Loucy (cell line): ENCODE data around the gene CENPX.

Experiments
- H2AFZ ChIP-seq: fragments of 200-600 bp; sonication (generic); 2 replicates; pipeline ENCODE4 v1.6.0; 2016; ENCODE audit warnings: antibody characterized with exemption, mild to moderate bottlenecking, low read length, moderate library complexity
- H3F3A ChIP-seq: fragments of 200-600 bp; 2 replicates; pipeline ENCODE4 v1.6.0; 2016; ENCODE audit warnings: antibody characterized with exemption, low read depth, mild to moderate bottlenecking
- H3K27me3 ChIP-seq: fragments of 200-600 bp; sonication (generic); 2 replicates; pipeline ENCODE4 v1.6.1; 2014; ENCODE audit warnings: low read length, mild to moderate bottlenecking; ENCODE audit not compliant: insufficient read depth, poor library complexity, severe bottlenecking
- H3K36me3 ChIP-seq: fragments of 200-600 bp; sonication (generic); 2 replicates; pipeline ENCODE4 v1.6.1; 2016; ENCODE audit warnings: low read length; ENCODE audit not compliant: insufficient read depth
- H3K4me1 ChIP-seq: fragments of 200-600 bp; sonication (generic); 2 replicates; pipeline ENCODE4 v1.5.1; 2014; ENCODE audit warnings: low read length, mild to moderate bottlenecking; ENCODE audit not compliant: insufficient read depth, poor library complexity, severe bottlenecking
- H3K4me2 ChIP-seq: fragments of 200-600 bp; sonication (generic); 2 replicates; pipeline ENCODE4 v1.6.0; 2014; ENCODE audit warnings: antibody characterized with exemption, low read length, low read depth, mild to moderate bottlenecking; ENCODE audit not compliant: poor library complexity, severe bottlenecking
- H3K4me3 ChIP-seq: fragments of 200-600 bp; sonication (generic); 2 replicates; pipeline ENCODE4 v1.5.1; 2014; ENCODE audit warnings: low read length, mild to moderate bottlenecking, mixed read lengths; ENCODE audit not compliant: poor library complexity, severe bottlenecking
- H3K79me2 ChIP-seq: fragments of 200-600 bp; sonication (generic); 2 replicates; pipeline ENCODE4 v1.6.1; 2014; ENCODE audit warnings: low read length; ENCODE audit not compliant: insufficient read depth
- H3K9ac ChIP-seq: fragments of 200-600 bp; sonication (generic); 2 replicates; pipeline ENCODE4 v1.6.0; 2014; ENCODE audit warnings: mild to moderate bottlenecking, low read depth, low read length, moderate library complexity; ENCODE audit not compliant: poor library complexity, severe bottlenecking
- H3K9me2 ChIP-seq: fragments of 200-600 bp; sonication (generic); replicated peaks from 2 replicates; pipeline ENCODE4 v1.6.1; 2016; ENCODE audit warnings: low read depth, low read length, mixed read lengths
- H3K9me3 ChIP-seq: fragments of 200-600 bp; sonication (generic); 2 replicates; pipeline ENCODE4 v1.6.1; 2014; ENCODE audit warnings: mild to moderate bottlenecking, antibody characterized with exemption, low read length, low read depth; ENCODE audit not compliant: insufficient read depth
- H4K20me1 ChIP-seq: fragments of 200-600 bp; sonication (generic); 2 replicates; pipeline ENCODE4 v1.6.0; 2014; ENCODE audit warnings: antibody characterized with exemption, low read length, mild to moderate bottlenecking; ENCODE audit not compliant: insufficient read depth, poor library complexity, severe bottlenecking
- EZH2phosphoT487 ChIP-seq: fragments of 200-600 bp; IDR thresholded peaks from 2 replicates; pipeline ENCODE4 v1.6.1; 2018; ENCODE audit warnings: antibody characterized with exemption, mild to moderate bottlenecking, moderate library complexity, borderline replicate concordance
- TF ChIP-seq, protein P1 (sequence below): fragments of 200-600 bp; sonication (generic); conservative IDR thresholded peaks from 2 replicates; pipeline ENCODE4 v1.5.1; 2014; ENCODE audit warnings: mild to moderate bottlenecking, antibody characterized with exemption, low read length

Gene CENPX

DNA sequence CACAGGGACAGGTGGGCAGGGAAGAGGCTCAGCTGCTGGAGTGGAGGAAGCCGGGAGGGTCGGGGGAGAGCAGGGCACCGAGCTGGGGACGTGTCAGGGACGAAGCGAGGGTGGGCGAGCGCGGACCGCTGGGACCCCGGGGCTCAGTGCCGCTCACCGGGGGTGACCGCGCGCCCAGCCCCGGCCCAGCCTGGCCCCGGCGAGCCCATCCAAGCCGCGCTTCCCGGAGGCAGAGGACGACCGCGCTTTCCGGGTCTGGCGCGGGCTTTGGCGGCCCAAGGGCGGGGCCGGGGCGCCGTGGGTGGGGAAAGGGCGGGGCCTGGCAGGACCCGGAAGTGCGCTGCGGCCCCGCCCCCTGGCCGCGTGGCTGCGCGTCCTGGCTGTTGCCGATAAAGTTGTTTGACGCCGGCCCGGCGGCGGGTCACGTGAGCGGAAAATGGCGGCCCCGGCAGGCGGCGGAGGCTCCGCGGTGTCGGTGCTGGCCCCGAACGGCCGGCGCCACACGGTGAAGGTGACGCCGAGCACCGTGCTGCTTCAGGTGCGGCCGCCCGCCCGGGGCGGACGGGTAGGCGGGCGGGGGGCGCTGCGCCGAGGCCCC is 45.4 kb downstream of the CENPX start, which contains the start of gene ASPSCR1:
ASPSCR1 (plus strand) TSS at position 419 of the 598 bp plus-strand sequence; CDS start at position 437, 18 bp downstream.
- H3K9me3 ChIP-seq: no peaks in the 10 kb centered on the region
- peaks cover 10% of the 10 kb centered on the region for H4K20me1 ChIP-seq
- peak within 1 kb of the TSS; percentile 84 for H3K9ac ChIP-seq
- peak within 1 kb of the TSS; percentile 95 for H3K4me2 ChIP-seq
- TF ChIP-seq EZH2phosphoT487: no peak
- TF ChIP-seq, protein P1, sequence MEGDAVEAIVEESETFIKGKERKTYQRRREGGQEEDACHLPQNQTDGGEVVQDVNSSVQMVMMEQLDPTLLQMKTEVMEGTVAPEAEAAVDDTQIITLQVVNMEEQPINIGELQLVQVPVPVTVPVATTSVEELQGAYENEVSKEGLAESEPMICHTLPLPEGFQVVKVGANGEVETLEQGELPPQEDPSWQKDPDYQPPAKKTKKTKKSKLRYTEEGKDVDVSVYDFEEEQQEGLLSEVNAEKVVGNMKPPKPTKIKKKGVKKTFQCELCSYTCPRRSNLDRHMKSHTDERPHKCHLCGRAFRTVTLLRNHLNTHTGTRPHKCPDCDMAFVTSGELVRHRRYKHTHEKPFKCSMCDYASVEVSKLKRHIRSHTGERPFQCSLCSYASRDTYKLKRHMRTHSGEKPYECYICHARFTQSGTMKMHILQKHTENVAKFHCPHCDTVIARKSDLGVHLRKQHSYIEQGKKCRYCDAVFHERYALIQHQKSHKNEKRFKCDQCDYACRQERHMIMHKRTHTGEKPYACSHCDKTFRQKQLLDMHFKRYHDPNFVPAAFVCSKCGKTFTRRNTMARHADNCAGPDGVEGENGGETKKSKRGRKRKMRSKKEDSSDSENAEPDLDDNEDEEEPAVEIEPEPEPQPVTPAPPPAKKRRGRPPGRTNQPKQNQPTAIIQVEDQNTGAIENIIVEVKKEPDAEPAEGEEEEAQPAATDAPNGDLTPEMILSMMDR: no peak
- no peaks in the 10 kb centered on the region for H3K36me3 ChIP-seq
- H3K27me3 ChIP-seq: no peaks in the 10 kb centered on the region
- H2AFZ ChIP-seq: peak within 1 kb of the TSS; percentile 95
- H3K4me1 ChIP-seq: peaks cover 45% of the 10 kb centered on the region
- no peaks in the 10 kb centered on the region for H3K9me2 ChIP-seq
- H3K4me3 ChIP-seq: peak within 1 kb of the TSS; percentile 81
- no peaks in the 10 kb centered on the region for H3F3A ChIP-seq
- H3K79me2 ChIP-seq: peaks cover 8% of the 10 kb centered on the region; the same call in 1 of the 2 replicates

DNA sequence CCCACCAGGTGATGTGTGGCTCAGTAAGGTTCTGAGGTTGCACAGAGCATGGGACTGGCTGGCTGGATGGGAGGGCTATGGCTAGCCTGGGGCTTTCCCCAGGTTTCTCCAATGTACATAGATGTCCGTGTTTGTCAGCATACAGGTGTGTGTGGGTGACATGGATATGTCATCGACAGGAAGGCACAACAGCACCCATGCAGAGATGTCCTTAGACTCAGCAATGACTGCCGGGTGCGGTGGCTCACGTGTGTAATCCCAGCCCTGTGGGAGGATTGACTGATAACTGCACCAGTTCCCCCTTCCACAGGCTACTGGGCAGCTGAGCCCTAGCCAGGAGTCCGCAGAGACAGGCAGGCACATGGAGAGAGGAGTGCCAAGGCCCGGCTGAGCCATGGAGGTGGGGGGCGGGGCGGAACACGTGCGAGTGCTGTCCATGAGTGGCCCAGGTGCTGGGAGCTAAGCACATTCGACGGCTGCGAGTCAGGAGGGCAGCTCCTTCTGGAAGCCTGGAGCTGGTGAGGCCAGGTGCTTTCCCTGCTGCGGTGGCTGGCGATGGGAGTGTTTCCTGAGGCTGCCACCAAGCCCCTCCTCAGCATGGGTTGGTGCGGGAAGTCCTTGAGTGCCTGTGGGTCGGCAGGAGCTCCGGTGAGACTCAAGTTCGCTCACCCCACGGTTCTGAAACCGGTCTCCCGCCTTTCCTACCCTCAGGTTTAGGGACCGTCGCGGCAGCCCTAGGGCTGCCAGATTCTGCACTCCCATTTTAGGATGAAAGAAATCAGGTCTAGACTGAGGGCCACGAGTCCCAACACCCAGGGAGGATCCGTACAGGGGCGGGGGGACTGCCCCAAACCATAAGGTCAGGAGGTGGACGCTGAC is 46.1 kb downstream of the CENPX start:
- Histone ChIP-seq H3K9ac (peak overlapping the region; percentile 84), H3K4me2 (peak overlapping the region; percentile 95), H2AFZ (peak overlapping the region; percentile 88), H3F3A (no peaks in the 10 kb centered on the region), H3K27me3 (no peaks in the 10 kb centered on the region), H3K4me1 (peaks cover 43% of the 10 kb centered on the region), H3K36me3 (no peaks in the 10 kb centered on the region), H3K9me3 (no peaks in the 10 kb centered on the region), H3K4me3 (peak overlapping the region; percentile 81), H4K20me1 (peaks cover 10% of the 10 kb centered on the region), H3K79me2 (peaks cover 8% of the 10 kb centered on the region; the same call in 1 of the 2 replicates), H3K9me2 (no peaks in the 10 kb centered on the region)
- TF ChIP-seq, protein P1: no peak
- no peak for TF ChIP-seq EZH2phosphoT487

DNA sequence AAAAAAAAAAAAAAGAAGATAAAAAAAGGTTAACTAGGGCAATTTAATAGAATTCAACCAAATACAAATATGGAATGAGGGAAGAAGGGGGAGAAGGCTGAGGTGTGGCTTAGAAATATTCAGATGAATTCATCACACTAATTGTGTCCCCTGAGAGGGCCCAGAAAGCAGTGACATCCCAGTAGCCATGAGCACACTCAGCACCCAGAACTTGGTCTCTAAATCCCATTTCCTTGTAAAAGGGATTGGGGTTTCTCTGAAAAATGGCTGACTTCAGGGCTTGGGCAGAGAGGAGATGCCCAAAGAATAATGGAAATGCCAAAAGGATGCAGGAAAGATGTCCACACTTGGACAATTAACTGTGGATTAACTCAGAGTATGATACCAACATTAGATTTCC is 49.2 kb downstream of the CENPX start:
- no peaks in the 10 kb centered on the region for H3F3A ChIP-seq
- TF ChIP-seq, protein P1: no peak
- TF ChIP-seq EZH2phosphoT487: no peak
- no peak overlapping the region for H2AFZ ChIP-seq

More for the DNA sequence above, 49.2 kb downstream of the CENPX start:
- no peak overlapping the region for H3K4me2 ChIP-seq
- peaks cover 18% of the 10 kb centered on the region for H3K4me1 ChIP-seq
- no peaks in the 10 kb centered on the region for H3K27me3 ChIP-seq
- H3K9me2 ChIP-seq: no peaks in the 10 kb centered on the region
- H3K36me3 ChIP-seq: no peaks in the 10 kb centered on the region
- peaks cover under 1% of the 10 kb centered on the region for H4K20me1 ChIP-seq
- H3K9me3 ChIP-seq: no peaks in the 10 kb centered on the region
- H3K79me2 ChIP-seq: peaks cover 1% of the 10 kb centered on the region; the same call in 1 of the 2 replicates
- no peak overlapping the region for H3K4me3 ChIP-seq
- H3K9ac ChIP-seq: no peak overlapping the region
